ENCODE results near the gene VSIG8. TPM values are rescaled to one million over a fixed set of nuclear protein-coding genes. Genes with fewer than 3 reads are reported as not detected.

VSIG8 gene
- total and polyA plus RNA-seq, 12 donors, result 0.44 TPM; not detected in 11

- no peak for TF ChIP-seq CTCF (IDR thresholded peaks at IDR 0.05)
- 93 to 97% methylated on average over 8 of the region's 8 CpGs for WGBS, 2 donors
- intact Hi-C loops (cut with DNase I), result no loop called here
These were observed 46.5 kb downstream of the VSIG8 start for GRCh38 chr1:159815926-159816325.

GRCh38 chr1:159804924-159805323, 57.5 kb downstream of the VSIG8 start:
- H3K27ac ChIP-seq, result no peak overlapping the region
- H3K4me3 ChIP-seq, result no peak overlapping the region
- 25 to 39% methylated on average over 2 of the region's 2 CpGs for WGBS, 2 donors
- H3K27me3 ChIP-seq, result no peaks in the 10 kb centered on the region
- no peak for TF ChIP-seq CTCF (IDR thresholded peaks at IDR 0.05)
- DNase-seq, result no peak
- no peaks in the 10 kb centered on the region for H3K36me3 ChIP-seq
- no peak for ATAC-seq
- peaks cover 0 to 32% (median 0%) of the 10 kb centered on the region in 9 donors for H3K4me1 ChIP-seq
- H3K9me3 ChIP-seq, result no peaks in the 10 kb centered on the region
- intact Hi-C loops (cut with DNase I), result loop anchor here in 4 of 10 donors (5.0 to 10.0 kb wide), 3 partner anchors 142 to 207 kb away; partner anchors contain the start of gene IGSF9 (in 2 of the 4)

More at GRCh38 chr1:159815926-159816325, 46.5 kb downstream of the VSIG8 start:
- no peak overlapping the region for H3K4me3 ChIP-seq
- no peaks in the 10 kb centered on the region for H3K4me1 ChIP-seq
- no peak overlapping the region for H3K27ac ChIP-seq
- DNase-seq (no peak), ATAC-seq (no peak)
- no peaks in the 10 kb centered on the region for H3K9me3 ChIP-seq
- no peaks in the 10 kb centered on the region for H3K36me3 ChIP-seq
- H3K27me3 ChIP-seq, result peaks cover 0 to 2% (median 0%) of the 10 kb centered on the region in 7 donors

Small RNAs within 50 kb of the gene (microRNA-seq; reads per million reads assigned to microRNA genes)
- gene MIR4259, result 0 reads per million in 2 donors

Other genes starting within 250 kb of the VSIG8 start
- under 1 TPM in 1 of 10 donors, not detected in 9; 0.61 TPM for gene CRP, start 148.1 kb downstream of the VSIG8 start, total RNA-seq
- gene CRP, start 148.1 kb downstream of the VSIG8 start, polyA plus RNA-seq, result under 1 TPM in 1 of 2 donors, not detected in 1; 0.26 TPM
- 10 to 100 TPM in 5 of 10 donors, 1 to 10 TPM in 5; 7.0 to 22.8 (median 10.2) TPM for gene DUSP23, start 81.7 kb downstream of the VSIG8 start, total RNA-seq
- gene DUSP23, start 81.7 kb downstream of the VSIG8 start, polyA plus RNA-seq, result 10 to 100 TPM; 43.5 to 80.8 TPM
- 1 to 10 TPM in 1 of 10 donors, under 1 TPM in 1, not detected in 8; 0.87 to 3.0 TPM for gene FCRL6, start 60.3 kb downstream of the VSIG8 start, total RNA-seq
- under 1 TPM in 1 of 2 donors, not detected in 1; 0.12 TPM for gene FCRL6, start 60.3 kb downstream of the VSIG8 start, polyA plus RNA-seq
- 10 to 100 TPM in 1 of 10 donors, 1 to 10 TPM in 4, under 1 TPM in 5; 0.30 to 24.4 (median 0.97) TPM for gene SLAMF8, start 35.8 kb downstream of the VSIG8 start, total RNA-seq
- gene SLAMF8, start 35.8 kb downstream of the VSIG8 start, polyA plus RNA-seq, result 1 to 10 TPM in 1 of 2 donors, under 1 TPM in 1; 0.95 to 1.4 TPM
- 1 to 10 TPM in 1 of 10 donors, under 1 TPM in 9; 0.17 to 1.5 (median 0.47) TPM for gene CFAP45, start 37.5 kb upstream of the VSIG8 start, total RNA-seq
- gene CFAP45, start 37.5 kb upstream of the VSIG8 start, polyA plus RNA-seq, result 1 to 10 TPM in 1 of 2 donors, under 1 TPM in 1; 0.70 to 1.4 TPM
- gene TAGLN2, start 62.9 kb upstream of the VSIG8 start, total RNA-seq, result 100 to 1,000 TPM in 4 of 10 donors, 10 to 100 TPM in 6; 65.9 to 228 (median 92.5) TPM
- 100 to 1,000 TPM; 131 to 283 TPM for gene TAGLN2, start 62.9 kb upstream of the VSIG8 start, polyA plus RNA-seq
- under 1 TPM in 3 of 10 donors, not detected in 7; 0.07 to 0.15 (median 0.08) TPM for gene IGSF9, start 83.0 kb upstream of the VSIG8 start, total RNA-seq
- under 1 TPM; 0.03 to 0.15 TPM for gene IGSF9, start 83.0 kb upstream of the VSIG8 start, polyA plus RNA-seq
- not detected for gene SLAMF9, start 91.6 kb upstream of the VSIG8 start, total RNA-seq
- gene SLAMF9, start 91.6 kb upstream of the VSIG8 start, polyA plus RNA-seq, result under 1 TPM in 1 of 2 donors, not detected in 1; 0.13 TPM
- 1 to 10 TPM; 2.0 to 3.0 (median 2.5) TPM for gene PIGM, start 169.3 kb upstream of the VSIG8 start, total RNA-seq
- gene PIGM, start 169.3 kb upstream of the VSIG8 start, polyA plus RNA-seq, result 1 to 10 TPM; 1.5 to 2.3 TPM
- gene KCNJ10, start 207.5 kb upstream of the VSIG8 start, total RNA-seq, result 1 to 10 TPM in 1 of 10 donors, not detected in 9; 1.9 TPM
- under 1 TPM in 1 of 2 donors, not detected in 1; 0.09 TPM for gene KCNJ10, start 207.5 kb upstream of the VSIG8 start, polyA plus RNA-seq
- under 1 TPM in 3 of 10 donors, not detected in 7; 0.06 to 0.09 (median 0.07) TPM for gene KCNJ9, start 218.9 kb upstream of the VSIG8 start, total RNA-seq
- under 1 TPM in 1 of 2 donors, not detected in 1; 0.01 TPM for gene KCNJ9, start 218.9 kb upstream of the VSIG8 start, polyA plus RNA-seq
- 10 to 100 TPM; 17.0 to 42.2 (median 20.6) TPM for gene IGSF8, start 236.0 kb upstream of the VSIG8 start, total RNA-seq
- 10 to 100 TPM; 13.4 to 27.1 TPM for gene IGSF8, start 236.0 kb upstream of the VSIG8 start, polyA plus RNA-seq